GM18507 (cell line): ENCODE measurements around the gene ZFPM1.

Experiments used
- DNase-seq: peaks from one replicate; pipeline ENCODE4 v3.0.0; 2011; ENCODE audit warnings: low read depth; ENCODE audit not compliant: insufficient read length; ENCODE audit errors: extremely low spot score
- FAIRE-seq: peaks from 2 replicates; lab custom pipeline; 2011; peaks lifted over from hg19 to GRCh38; lab: Jason Lieb, UNC

ZFPM1 gene

DNA sequence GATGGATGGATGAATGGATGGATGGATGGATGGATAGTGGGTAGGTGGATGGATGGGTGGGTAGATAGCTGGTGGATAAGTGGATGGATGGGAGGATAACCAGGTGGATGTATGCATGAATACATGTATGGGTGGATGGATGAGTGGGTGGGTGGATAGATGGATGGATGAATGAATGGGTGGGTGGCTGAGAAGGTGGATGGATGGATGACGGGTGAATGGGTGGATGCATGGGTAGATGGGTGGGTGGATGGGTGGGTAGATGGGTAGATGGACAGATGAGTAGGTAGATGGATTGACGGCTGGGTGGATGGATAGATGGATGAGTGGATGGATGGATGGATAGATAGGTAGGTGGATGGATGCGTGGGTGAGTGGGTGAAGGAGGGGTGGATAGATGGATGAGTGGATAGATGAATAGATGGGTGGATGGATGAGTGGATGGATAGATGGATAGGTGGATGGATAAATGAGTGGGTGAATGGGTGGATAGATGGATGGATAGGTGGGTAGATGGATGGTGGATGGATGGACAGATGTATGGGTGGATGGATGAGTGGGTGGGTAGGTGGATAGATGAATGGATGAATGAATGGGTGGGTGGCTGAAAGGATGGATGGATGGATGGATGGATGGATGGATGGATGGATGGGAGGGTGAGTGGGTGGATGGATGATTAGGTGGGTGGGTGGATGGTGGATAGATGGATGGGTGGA, 67.0 kb downstream of the ZFPM1 start:
- DNase-seq (no peak), FAIRE-seq (no peak)

DNA sequence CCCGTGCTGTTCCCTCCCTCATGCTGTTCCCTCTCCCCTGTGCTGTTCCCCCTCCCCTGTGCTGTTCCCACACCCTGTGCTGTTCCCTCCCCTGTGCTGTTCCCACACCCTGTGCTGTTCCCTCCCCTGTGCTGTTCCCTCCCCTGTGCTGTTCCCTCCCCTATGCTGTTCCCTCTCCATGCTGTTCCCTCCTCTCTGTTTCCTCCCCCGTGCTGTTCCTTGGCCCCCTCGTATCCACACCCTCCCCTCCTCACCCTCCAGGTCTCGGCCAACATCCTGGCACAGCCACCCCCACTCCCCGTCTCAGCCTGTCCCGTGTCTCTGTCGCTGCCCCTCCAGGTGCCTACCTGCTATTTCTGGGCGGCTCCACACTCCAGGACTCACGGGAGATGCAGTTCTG, 68.6 kb downstream of the ZFPM1 start:
- DNase-seq, result no peak
- no peak for FAIRE-seq

DNA sequence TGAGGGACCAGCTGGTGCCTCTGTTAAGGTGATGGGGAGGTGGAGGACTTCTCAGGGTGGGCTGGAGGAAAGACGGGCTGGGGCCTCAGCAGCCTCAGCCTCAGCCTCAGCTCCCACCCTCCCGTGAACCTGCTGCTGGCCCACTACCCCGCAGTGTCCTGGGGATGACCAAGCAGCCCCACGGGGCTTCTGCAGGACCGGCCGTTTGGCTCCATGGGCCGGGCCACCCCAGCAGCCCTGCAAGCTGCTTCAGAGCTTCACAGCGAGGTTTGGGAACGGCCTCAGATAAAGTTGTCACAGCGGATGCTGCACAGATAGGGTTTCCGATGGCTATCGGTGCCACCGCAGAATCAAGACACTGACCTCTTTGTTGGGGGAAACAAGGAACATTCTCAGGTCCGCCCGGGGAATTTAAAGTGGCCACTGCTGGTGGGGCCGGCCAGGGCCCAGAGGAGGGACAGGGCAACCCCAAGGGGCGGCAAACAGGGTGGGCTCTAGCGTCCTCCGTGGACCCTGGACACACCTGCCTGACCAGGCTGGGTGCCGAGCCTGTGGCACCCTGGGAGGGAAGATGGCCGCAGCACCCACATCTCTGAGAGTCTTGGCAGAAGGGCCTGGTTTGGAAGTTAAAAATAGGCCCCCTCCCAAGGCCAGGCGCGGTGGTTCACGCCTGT, 69.3 kb downstream of the ZFPM1 start:
- no peak for FAIRE-seq
- DNase-seq, result no peak

DNA sequence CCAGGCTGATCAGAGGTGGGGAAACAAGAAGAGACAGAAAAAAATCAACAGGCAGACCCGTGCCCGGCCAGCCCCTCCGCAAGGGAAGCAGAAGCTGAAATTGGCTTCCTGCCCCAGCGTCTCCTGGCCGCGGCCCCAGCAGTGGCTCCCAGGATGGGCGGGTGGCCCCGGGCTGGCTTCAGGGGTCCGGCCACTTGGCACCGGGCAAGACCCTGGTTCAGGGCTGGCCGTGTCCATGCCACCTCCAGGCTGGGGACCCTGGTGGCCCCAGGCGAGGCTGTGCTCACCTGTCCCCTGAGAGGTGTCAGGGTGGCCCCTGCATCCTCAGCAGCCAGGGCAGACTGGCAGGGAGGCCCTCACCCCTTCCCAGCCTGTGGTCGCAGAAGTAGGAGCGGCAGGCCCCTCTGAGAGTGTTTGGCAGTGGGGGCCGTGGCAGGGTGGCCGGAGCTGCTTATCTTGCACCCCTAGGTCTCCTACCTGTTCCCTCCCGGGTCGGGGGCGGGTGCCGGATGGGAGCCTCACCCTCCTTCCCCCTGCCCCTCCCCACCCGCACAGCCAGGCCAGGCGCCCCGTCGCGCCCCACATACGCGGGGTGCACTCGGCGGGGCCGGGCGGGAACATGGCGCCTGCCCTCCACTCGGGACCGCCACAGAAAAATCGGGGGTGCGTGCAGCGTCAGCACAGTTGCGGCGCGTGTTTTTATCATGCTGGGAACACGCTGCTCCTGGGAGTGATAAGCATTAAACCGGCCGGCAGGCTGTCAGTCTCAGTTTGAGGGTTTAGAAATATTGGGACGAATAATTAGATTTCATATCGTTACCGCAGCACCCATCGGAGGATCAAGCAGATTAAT, 70.5 kb downstream of the ZFPM1 start:
- no peak for DNase-seq
- no peak for FAIRE-seq

DNA sequence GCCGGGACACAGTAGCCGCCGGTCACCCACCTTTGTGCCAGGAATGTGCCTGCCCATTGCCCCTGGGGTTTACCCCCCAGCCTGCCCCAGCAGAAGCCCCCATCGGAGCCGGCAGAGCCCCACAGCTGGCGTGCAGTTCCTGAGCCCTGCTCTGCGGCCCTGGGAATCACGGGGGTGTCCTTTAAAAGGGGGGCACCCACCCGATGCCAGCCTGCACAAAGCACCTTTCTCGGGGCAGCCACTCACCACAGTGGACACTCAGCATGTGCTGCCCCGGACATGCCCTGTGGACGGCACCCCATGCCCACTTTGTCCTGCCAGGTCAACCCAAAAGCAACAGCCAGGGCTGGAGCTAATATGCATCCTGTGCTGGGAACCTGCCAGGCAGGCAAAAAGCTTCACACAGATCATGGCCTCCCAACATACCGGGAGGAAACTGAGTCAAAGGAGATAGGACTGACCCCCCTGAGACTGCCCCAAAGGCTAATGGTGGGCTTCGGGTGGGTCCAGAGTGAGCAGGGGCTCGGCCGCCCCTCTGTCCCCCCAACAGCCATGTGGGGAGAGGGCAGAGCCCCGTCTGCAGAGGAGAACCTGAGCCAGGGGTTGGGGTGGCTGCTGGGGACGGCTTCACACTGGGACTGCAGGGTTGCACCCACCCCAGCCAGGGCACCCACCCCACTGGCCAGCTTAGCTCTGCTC, 71.3 kb downstream of the ZFPM1 start:
- FAIRE-seq, result no peak
- DNase-seq, result no peak

DNA sequence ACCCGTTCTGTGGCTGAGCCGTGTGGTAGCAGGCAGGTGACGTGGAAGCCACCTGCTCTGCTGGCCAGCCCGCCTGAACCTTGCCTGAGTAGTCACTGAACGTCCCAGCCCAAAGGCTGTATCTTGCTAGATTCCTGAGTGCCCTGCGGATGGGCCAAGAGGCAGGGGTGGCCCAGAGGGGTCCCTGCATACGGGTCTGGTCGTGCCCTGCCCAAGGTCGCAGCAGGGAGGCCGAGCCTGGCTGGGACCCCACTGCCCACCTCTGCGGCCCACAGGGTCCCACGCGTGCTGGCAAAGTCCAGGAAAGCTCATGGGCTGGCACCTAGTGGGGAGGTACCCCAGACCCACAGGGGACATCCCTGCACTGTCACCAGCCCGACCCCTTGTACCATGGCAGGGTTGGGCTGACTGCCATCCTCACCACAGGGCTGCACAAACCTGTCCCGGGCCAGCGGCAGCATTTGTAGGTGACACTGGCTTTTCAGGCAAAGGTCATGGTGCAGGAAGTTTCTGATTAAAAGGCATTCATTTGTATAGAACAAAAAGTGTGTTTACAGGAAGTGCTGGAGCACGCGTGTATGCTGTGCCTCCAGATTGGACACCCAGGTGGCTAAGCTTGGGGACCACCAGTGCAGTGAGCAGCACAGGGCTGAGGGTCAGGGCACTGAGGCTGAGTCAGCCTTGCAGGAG, 72.0 kb downstream of the ZFPM1 start:
- FAIRE-seq, result no peak
- DNase-seq, result no peak

DNA sequence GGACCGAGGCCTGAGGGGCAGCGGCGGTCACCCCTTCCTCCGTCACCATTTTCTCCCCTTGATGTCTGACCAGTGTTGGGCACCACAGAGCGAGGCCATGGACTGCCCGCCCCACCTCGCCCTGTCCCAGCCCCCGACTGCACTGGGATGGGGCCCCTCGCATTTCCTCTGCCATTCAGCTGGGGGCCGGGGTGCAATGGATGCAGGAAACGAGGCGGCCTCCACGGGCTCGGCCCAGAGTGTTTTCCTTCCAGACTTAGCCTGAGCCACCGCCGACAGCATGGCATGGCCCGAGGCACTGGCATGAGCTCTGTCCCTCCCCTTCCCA, 72.5 kb downstream of the ZFPM1 start:
- FAIRE-seq, result no peak
- DNase-seq, result no peak

DNA sequence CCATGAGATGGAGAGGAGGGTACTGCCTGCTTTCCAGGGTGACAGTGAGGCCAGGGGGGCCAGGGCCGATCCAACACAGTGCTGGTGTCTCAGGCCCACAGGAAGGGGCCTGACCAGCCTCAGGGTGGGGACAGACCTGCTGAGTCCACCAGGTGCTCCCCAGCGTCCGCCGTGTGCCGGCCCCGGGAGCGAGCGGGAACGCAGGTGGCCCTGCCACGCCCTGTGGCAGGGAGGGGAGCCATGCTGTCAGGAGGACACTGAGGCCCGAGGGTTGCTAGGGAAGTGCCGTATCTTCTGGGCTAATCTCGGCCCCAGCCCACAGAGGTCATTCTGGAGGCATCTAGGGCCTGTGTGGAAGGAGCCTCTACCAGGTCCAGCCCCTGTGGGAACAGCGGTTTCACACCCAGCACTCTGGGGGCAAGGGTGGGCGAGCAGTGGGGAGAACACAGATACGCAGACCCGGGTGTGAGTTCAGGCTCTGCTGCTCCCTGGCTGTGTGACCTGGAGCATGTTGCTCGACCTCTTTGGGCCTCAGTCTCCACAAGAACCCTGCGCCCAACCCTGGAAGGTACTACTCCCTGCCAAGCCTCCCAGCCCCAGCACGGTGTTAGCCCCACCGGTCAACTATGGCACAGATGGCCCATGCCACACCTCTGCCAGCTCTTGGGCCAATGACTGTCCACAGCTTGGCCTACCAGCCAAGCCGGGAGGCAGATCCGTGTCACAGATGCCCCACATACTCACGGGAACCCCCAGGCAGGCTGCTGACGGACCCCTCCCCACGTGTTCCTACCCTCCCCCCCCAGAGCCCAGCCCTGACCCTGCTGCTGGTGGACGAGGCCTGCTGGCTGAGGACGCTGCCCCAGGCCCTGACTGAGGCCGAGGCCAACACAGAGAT, 73.2 kb downstream of the ZFPM1 start:
- no peak for DNase-seq

DNA sequence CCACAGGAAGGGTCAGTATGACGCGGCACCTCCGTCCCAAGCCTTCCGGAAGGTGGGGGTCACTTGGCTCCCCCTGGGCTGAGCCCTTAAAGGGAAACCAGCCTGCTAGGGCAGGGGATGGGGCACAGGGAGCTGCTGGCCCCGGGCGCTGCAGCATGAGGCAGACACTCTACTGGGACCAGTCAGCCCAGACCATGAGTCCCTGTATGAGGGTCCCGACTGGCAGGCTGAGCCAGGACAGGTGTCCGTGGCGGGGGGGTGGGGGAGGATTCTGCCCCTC, 73.8 kb downstream of the ZFPM1 start:
- DNase-seq (no peak), FAIRE-seq (no peak)

More for the DNA sequence above, 73.2 kb downstream of the ZFPM1 start:
- no peak for FAIRE-seq

DNA sequence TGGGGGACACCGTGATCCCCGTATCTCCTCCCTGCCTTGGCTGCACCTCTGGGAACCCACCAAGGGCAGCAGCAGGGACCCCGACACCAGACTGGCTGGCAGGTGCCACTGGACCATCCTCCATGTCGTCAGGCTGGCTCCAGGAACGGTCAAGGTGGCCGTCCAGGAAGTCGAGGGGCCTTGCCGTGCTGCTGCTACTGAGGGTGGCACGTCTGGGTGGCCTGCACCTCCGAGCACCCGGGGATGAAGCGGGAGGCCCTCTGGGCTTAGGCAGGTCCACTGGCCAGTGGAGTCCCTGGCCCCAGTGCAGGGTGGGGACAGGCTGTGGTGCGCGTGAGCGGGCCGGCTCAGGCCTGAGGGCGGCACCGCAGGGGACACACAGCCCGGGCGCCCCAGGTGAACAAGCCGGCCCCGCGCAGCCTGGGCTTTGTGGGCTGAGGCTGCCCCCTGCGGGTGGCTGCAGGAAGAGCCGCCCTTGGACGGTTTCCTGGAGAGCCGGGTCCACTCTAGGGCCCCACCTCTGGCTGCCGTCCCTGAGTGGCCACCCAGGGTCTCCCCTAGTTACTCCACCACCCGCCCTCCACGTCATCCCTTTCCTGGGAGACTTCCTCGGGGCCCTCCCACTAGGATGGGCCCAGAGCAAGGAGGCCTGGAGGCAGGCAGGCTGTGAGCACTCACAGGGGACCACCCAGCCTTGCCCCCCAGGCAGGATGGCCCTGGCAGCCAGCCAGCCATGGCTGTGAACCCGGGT, 74.3 kb downstream of the ZFPM1 start:
- DNase-seq, result peak; percentile 48
- peak; percentile 73 for FAIRE-seq

DNA sequence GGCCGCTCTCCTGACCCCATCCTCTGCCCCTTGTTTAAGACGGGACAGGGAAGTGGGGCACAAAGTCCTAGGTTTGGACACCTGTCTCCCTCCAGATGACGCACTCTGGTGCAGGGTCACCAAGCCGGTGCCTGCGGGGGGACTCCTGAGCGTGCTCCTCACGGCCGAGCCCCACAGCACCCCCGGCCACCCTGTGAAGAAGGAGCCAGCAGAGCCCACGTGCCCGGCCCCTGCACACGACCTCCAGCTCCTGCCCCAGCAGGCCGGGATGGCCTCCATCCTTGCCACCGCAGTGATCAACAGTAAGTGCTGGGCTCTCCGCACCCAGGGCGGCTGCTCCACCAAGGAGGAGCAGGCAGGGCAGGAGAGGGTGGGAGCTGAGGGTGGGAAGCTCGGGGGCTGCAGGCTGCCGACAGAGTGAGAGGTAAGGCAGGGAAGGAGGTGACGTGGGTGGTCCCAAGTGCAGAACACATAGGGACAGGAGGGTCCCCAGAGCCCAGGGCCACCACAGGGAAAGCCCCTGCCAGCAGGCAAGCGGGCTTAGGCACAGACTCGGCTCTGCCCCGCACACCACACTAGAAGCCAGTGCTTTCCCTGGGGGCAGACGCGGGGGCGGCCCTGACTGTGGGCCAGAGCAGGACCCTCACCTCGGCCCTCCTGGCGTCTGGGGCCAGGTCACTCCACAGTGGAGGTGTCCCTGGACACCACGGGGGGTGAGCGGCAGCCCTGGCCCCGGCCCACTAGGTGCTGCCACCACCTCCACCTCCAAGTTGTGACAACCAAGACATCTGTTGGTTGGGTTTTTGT, 75.1 kb downstream of the ZFPM1 start:
- DNase-seq, result no peak
- no peak for FAIRE-seq

DNA sequence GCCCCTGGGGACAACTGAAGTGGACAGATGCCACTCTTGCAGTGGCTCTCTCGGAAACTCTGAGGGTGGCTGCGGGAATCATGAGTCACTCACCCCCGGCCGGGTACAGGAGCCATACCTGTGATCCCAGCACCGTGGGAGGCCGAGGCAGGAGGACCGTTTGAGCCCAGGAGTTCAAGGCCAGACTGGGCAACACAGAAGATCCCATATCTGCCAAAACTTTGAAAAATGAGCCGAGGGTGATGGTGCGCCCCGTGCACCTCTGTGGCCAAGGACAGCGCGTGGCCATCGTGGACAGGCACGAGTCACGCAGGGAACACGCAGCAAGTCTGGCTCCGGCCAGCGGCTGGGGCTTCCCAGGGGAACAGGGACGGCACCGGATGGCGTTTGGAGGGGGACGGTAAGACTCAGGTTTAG, 75.8 kb downstream of the ZFPM1 start:
- FAIRE-seq (no peak), DNase-seq (no peak)

DNA sequence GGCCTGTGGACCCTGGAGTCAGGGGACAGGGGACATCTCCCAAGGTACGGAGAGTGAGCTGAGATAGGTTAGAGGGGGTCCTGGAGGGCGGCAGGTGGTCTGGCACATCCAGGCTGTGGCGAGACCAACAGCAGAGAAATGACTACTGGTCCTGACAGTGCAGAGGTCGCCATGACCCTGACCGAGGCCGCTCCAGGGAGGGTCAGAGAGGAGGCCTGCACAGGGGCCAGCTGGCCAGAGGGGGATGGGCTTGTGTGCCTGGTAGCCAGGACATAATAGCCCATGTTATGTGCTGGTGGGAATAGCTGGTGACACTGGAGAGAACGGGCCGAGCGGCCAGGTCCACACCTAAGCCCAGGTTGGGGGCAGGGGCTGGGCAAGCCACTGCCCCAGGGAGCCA, 76.5 kb downstream of the ZFPM1 start:
- DNase-seq (no peak), FAIRE-seq (no peak)

DNA sequence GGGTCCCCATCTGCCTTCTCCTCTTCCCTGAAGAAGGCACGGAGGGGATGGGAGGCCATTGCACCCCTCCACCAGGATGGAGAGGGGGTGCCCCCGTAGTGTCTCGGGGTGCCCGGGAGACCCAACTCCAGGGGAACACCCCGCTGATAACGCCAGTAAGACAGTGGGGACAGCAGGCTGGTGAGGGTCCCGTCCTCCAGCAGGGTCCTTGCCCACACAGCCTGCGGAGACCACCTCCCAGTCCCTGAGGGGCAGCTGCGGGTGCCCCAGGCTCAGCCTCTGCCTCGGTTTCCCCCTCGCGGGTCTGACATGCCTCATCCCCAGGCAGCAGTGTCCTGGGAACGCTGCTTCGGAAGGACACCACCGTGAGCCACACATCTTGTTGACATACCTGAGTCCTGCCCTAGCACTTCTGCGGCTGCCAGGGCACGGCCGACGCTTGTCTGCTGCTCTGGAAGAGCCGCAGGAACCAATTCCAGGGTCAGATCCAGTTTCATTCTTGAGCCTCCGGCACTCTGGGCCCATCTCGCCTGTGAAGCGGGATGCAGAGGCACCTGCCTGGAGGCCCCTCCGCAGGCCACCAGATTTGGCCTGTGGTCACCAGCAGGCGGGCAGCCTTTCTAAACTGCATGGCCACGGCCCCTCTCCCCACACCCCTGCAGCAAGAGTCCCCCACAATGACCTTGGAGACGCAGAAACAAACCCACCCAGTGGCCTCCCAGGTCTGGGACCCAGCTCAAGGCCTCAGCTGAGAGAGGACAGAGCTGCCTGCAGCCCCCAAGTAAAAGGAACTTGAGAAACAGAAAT, 77.2 kb downstream of the ZFPM1 start:
- no peak for FAIRE-seq
- no peak for DNase-seq

DNA sequence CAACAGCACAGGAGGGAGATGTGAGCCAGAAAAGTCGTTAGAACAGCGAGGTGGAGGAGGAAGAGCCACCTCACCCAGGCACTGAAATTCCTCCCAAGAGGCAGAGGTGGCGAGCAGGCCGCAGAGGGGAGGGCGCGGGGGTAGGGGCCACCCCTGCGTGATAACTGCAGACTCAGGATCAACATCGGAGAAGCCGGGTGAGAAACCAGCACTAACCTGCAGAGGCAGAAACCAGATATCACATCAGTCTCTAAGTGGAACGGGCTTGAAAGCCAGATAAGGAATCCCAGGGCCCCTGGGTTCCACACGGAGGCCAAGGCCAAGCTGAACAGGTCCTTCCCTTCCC, 77.8 kb downstream of the ZFPM1 start:
- FAIRE-seq, result no peak
- DNase-seq, result no peak

DNA sequence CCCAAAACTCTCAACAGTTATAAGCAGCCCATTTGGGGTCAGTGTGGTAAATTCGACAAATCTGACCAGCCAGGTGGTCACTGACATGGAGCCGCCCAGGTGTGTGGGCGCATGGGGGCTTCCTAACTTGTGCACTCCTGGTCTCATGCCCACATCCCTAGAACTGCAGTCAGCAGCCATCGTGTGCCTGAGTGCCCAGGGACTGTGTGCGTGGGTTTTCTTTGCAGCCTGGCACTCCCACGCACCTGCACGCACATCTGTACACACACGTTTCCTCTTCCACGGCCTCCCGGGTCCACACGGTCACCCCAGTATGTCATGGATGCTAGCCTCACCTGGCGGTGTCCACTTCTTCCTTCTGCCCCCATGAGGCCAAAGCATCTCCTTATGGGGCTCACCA, 78.3 kb downstream of the ZFPM1 start:
- FAIRE-seq (no peak), DNase-seq (no peak)
